HS-5 (cell line): ENCODE data around the gene METTL16.

Experiments used
- DNase-seq: peaks from one replicate; pipeline ENCODE4 v3.0.0-alpha.2; 2012; ENCODE audit warnings: low read depth

The METTL16 gene

GRCh38 chr17:2380226-2380922 lies 131.3 kb downstream of the METTL16 start:
- DNase-seq, result no peak

- no peak for DNase-seq
Measured at GRCh38 chr17:2379489-2380225, 132.0 kb downstream of the METTL16 start.

DNA sequence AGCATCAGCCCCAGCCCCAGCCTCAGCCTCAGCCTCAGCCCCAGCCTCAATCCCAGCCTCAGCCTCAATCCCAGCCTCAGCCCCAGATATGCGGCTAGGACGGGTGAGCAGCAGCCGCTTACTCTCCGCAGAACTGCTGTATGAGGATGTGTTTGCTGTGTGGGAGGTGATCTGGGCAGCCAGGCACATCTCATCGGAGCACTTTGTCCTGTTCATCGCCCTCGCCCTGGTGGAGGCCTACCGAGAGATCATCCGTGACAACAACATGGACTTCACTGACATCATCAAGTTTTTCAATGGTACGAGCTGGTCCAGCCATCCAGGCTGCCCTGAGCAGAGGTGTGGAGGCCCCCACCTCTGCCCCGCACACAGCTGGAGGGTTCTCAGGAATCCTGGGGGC lies 132.8 kb downstream of the METTL16 start:
- no peak for DNase-seq

- DNase-seq, result no peak
Measured at GRCh38 chr17:2377659-2378058, 134.0 kb downstream of the METTL16 start.

- no peak for DNase-seq
Measured at GRCh38 chr17:2376107-2376506, 135.6 kb downstream of the METTL16 start.

- DNase-seq, result no peak
Measured at GRCh38 chr17:2375406-2375805, 136.3 kb downstream of the METTL16 start.

DNA sequence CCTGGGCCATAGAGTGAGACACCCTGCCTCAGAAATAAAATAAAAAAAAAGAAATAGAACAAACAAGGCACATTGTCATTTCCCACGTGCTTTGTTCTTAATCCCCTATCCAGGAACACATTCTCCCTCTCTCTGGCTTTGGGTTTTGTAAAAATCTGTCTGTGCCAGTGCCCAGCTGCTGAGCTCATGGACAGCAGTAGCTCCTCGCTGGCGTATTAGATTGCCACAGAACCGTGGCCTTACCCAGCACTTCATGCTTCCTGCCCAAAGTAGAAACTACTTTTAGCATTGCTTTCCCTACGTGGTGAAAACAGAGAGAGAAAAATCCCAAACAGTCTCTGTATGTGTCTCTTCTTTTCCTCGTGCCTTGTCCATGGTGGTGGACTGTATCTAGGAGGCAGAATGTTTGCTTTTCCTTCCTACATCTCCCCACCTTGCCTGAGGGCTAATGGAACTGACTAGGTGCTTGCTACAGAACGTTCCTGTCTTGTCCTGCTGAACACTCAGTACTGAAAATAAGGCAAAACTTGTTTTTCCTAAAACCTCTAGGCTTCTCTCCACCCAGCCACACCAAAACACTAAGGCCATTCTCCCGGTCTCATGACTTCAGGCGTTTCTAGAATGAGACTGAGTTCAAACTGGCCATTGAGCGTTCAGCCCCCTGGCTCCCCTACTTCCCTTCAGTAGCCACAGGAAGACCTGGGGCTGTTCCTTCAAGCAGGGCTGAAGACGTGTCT lies 137.0 kb downstream of the METTL16 start:
- DNase-seq, result no peak

DNA sequence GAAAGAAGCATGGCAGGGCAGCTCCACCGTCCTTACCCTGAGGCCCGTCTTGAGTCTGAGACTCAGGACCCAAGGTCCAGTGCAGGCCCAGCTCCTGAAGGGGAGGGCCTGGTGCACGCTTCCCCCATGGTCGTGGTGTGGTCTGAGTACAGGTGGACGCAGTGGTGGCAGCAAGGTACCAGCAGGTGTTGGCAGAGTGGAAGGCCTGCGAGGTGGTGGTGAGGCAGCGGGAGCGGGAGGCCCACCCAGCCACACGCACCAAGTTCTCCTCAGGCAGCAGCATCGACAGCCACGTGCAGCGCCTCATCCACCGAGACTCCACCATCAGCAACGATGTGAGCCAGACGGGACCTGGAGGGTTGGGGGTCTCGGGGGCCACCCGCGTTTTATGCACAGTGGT lies 138.5 kb downstream of the METTL16 start:
- DNase-seq, result no peak

DNA sequence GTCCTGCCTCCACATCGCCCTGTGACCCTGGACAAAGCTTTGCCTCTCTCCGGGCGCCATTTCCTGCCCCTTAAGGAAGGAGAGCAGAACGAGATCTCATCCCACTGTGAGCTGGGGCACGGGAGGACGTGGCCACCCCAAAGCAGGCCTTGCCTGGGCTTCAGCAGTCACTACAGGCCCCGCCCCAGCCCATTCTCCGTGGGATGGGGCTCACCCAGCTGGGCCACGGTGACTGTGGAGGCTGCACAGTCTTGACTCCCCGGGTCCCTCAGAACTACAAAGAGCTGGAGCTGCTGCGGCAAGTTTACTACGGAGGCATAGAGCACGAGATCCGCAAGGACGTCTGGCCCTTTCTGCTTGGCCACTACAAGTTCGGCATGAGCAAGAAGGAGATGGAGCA lies 139.0 kb downstream of the METTL16 start:
- DNase-seq, result no peak

DNA sequence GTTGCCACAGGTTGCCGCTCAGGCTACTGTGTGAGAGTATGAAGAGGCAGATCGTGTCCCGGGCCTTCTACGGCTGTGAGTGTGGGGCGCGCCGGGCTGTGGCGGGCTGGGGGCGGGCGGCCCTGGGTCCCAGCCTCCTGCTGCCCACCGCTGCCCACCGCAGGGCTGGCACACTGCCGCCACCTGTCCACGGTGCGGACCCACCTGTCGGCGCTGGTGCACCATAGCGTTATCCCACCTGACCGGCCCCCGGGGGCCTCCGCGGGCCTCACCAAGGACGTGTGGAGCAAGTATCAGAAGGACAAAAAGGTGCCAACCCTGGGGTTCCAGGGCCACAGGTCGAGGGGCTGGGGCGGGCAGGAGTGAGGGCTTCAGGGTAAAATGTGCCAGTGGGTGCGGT lies 139.5 kb downstream of the METTL16 start:
- no peak for DNase-seq

DNA sequence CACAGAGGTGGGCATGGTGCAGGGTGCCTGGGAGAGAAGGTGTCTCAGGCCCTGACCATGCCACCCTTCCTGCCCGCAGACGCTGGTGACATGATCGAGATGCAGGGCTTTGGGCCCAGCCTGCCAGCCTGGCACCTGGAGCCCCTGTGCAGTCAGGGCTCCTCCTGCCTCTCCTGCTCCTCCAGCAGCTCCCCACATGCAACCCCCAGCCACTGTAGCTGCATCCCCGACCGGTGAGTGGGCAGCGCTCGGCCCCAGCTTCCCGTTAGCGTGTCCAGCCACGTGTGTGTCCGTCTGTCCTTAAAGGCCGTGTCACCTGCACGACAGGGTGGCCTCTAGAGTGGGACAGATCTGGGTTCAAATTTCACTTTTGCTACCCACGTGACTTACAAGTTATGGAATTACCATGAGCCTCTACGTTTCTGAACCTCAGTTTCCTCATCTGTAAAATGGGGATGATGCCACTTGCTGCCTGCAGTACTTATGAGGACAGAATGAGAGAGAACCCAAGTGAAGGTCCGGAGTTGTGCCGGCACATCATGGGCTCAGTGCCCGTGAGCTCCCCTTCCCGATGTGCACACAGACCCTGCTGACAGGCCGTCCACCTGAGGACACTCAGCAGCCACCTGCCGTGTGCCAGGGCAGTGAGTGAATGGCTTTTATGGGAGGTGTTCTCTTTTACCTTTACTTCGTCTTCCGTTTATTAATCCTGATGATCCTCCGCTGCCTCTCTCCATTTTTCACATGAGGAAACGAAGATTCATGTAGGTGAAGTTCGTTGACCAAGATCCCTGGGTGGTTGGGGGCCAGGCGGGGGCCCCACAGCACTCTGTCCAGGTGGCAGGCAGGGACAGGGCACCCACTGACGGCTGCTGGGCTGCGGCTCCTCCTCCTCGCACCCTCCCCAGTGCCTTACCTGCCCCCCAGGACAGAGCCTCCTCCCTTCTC lies 140.2 kb downstream of the METTL16 start:
- no peak for DNase-seq

DNA sequence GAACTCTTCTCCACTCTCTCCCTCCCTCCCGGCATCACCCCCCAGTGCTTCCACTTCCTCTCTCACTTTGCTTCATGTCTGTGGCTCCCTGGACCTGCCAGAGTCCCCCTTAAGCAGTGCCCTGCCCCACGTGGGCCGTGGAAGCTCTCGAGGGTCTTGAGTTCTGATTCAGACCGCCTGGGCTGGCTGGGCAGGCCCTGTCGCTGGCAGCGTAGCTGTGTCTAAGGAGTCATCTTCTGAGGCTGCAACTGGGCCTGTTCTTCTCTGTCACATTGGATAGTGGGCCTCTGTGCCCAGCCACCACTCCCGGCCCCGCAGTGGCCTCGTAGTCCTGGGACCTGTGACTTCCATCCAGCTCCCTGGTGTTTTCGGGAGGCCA lies 141.5 kb downstream of the METTL16 start:
- no peak for DNase-seq

DNA sequence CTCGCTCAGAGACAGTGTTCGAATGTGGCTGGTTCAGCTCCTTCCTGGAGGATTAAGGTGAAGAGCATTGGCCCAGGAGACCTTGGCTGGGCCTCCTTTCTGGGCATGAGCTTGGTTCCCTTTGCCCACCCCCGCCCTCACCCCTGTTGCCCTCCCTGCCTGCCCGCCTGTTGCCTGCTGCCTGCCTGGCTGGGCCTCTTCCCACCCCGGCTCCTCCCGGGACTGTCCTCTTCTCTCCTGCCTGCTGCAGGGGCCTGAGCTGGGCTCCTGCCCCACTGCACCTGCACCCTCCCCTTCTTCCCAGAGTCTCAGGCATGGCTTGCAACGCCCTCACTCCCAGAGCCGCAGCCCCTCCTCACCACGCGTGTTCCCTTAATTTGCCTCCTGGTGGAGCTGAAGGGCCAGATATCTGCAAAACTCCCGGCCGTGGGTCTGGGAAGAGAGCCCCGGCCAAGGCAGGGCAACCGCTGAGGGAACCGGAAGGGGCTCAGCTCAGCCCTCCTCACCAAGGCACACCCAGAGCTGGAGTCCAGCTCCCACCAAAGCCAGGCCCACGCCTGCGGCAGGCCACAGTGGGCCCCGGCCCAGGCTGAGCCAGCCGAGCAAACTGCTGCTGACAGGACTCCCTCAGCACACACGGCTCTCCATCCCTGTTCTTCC lies 142.0 kb downstream of the METTL16 start:
- DNase-seq, result no peak

DNA sequence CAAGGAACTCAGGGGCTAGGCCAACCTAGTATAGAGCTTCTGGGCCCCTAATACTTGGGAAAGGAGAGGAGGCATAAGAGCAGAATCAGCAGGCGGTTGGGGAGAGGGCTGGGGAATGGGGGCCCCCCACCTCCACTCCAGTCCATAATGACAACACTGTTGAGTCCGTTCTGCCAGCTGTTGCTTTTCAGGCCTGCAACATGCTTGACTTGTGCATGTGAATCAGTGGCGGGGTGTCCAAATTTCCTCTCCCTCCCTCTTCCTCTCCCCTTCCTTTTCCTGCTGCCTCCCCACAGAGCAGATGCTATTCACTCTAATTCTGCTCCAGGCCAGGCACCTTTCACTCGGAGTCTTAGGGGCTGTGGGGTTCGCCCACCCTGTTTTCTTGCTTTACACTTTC lies 142.6 kb downstream of the METTL16 start:
- DNase-seq, result no peak

GRCh38 chr17:2368359-2368758 lies 143.3 kb downstream of the METTL16 start:
- DNase-seq, result no peak

GRCh38 chr17:2366747-2367494 lies 144.8 kb downstream of the METTL16 start:
- no peak for DNase-seq
